IMR-90 (cell line): ENCODE measurements around the gene ZNF408. TPM values are rescaled to one million over a fixed set of nuclear protein-coding genes. Genes with fewer than 3 reads are reported as not detected.

Experiments used
- ATAC-seq: fragments of 200-7000 bp; cut with Tn5 transposase; 2 replicates; pipeline ENCODE4 v1.9.1; 2020; ENCODE audit warnings: low read depth, mild to moderate bottlenecking, moderate library complexity
- BruUV-seq: library from RNA; stranded (reverse); fragments of 400-500 nt; replicated peaks from 2 replicates; lab custom pipeline; 2021; lab: Mats Ljungman, UMichigan
- CTCF ChIA-PET: fragments of 300-600 bp; formaldehyde crosslinking; extraction: SDS; loops from one replicate; lab custom pipeline; 2021; ENCODE audit warnings: antibody characterized with exemption; lab: Yijun Ruan, JAX
- POLR2A ChIA-PET: fragments of 300-600 bp; sonication (Branson Sonifier 250); formaldehyde crosslinking; loops from one replicate; lab custom pipeline; 2022; ENCODE audit warnings: antibody characterized with exemption; ENCODE audit not compliant: unreplicated experiment; lab: Charles Lee
- DNase-seq: peaks from one replicate; pipeline ENCODE4 v3.0.0; 2013
- H2AFZ ChIP-seq: replicated peaks from 2 replicates; pipeline ENCODE3; 2013; ENCODE audit warnings: low read length, mild to moderate bottlenecking; ENCODE audit not compliant: poor library complexity
- H2AK5ac ChIP-seq: 2 replicates; pipeline ENCODE4 v1.6.1; 2013; ENCODE audit warnings: low read depth, low read length, inconsistent platforms
- H2AK9ac ChIP-seq: replicated peaks from 2 replicates; pipeline ENCODE3; 2013; ENCODE audit warnings: mild to moderate bottlenecking, low read depth, low read length, moderate library complexity; ENCODE audit not compliant: poor library complexity
- H2BK120ac ChIP-seq: 2 replicates; pipeline ENCODE4 v1.6.1; 2013; ENCODE audit warnings: low read depth, low read length, inconsistent platforms
- H2BK15ac ChIP-seq: 3 replicates; pipeline ENCODE4 v1.6.1; 2013; ENCODE audit warnings: low read depth, low read length, inconsistent platforms
- H2BK20ac ChIP-seq: 2 replicates; pipeline ENCODE4 v1.6.1; 2013; ENCODE audit warnings: low read depth, mild to moderate bottlenecking, inconsistent platforms, low read length, moderate library complexity
- H2BK5ac ChIP-seq: 2 replicates; pipeline ENCODE4 v1.6.1; 2013; ENCODE audit warnings: mild to moderate bottlenecking, low read depth, low read length, inconsistent platforms; ENCODE audit not compliant: poor library complexity, severe bottlenecking
- H3K14ac ChIP-seq: replicated peaks from 2 replicates; pipeline ENCODE4 v1.6.1; 2013; ENCODE audit warnings: low read depth, low read length, inconsistent platforms
- H3K18ac ChIP-seq: 2 replicates; pipeline ENCODE4 v1.6.1; 2013; ENCODE audit warnings: low read depth, low read length, control low read depth
- H3K23ac ChIP-seq: 2 replicates; pipeline ENCODE4 v1.6.1; 2013; ENCODE audit warnings: low read depth, low read length, inconsistent platforms
- H3K27ac ChIP-seq: 2 replicates; pipeline ENCODE4 v1.5.1; 2013; ENCODE audit warnings: mild to moderate bottlenecking, control low read depth, low read length; ENCODE audit not compliant: insufficient read depth
- H3K27me3 ChIP-seq: 2 replicates; pipeline ENCODE4 v1.6.1; 2013; ENCODE audit warnings: low read length; ENCODE audit not compliant: control insufficient read depth, insufficient read depth
- H3K36me3 ChIP-seq: 2 replicates; pipeline ENCODE4 v1.6.1; 2013; ENCODE audit warnings: low read length, mixed read lengths; ENCODE audit not compliant: control insufficient read depth, insufficient read depth
- H3K4ac ChIP-seq: 2 replicates; pipeline ENCODE4 v1.6.1; 2013; ENCODE audit warnings: low read depth, low read length, inconsistent platforms
- H3K4me1 ChIP-seq: 2 replicates; pipeline ENCODE4 v1.6.1; 2013; ENCODE audit warnings: low read length, mixed read lengths; ENCODE audit not compliant: control insufficient read depth, insufficient read depth
- H3K4me2 ChIP-seq: 2 replicates; pipeline ENCODE4 v1.6.1; 2013; ENCODE audit warnings: low read depth, mild to moderate bottlenecking, control low read depth, low read length, moderate library complexity
- H3K4me3 ChIP-seq: 2 replicates; pipeline ENCODE4 v1.5.1; 2013; ENCODE audit warnings: low read depth, mild to moderate bottlenecking, control low read depth, low read length, moderate library complexity; ENCODE audit not compliant: insufficient read depth
- H3K56ac ChIP-seq: 2 replicates; pipeline ENCODE4 v1.6.1; 2013; ENCODE audit warnings: low read length, inconsistent platforms; ENCODE audit not compliant: insufficient read depth; ENCODE audit errors: extremely low read depth
- H3K79me1 ChIP-seq, 2 experiments: 2 replicates each; pipeline ENCODE4 v1.6.1; 2013; ENCODE audit warnings: low read length in 2 of 2, inconsistent platforms in 1 of 2, low read depth in 1 of 2
- H3K9ac ChIP-seq: 2 replicates; pipeline ENCODE4 v1.6.1; 2013; ENCODE audit warnings: low read depth, low read length, control low read depth
- H3K9me1 ChIP-seq: 2 replicates; pipeline ENCODE4 v1.6.1; 2013; ENCODE audit warnings: low read length, inconsistent platforms; ENCODE audit not compliant: insufficient read depth
- H3K9me3 ChIP-seq: 2 replicates; pipeline ENCODE4 v1.6.1; 2013; ENCODE audit warnings: low read length; ENCODE audit not compliant: control insufficient read depth, insufficient read depth
- H4K20me1 ChIP-seq: 2 replicates; pipeline ENCODE4 v1.6.1; 2013; ENCODE audit warnings: low read length, inconsistent platforms; ENCODE audit not compliant: insufficient read depth
- H4K5ac ChIP-seq: 2 replicates; pipeline ENCODE4 v1.6.1; 2013; ENCODE audit warnings: mild to moderate bottlenecking, low read depth, low read length, control low read depth
- H4K8ac ChIP-seq, 2 experiments: 2 replicates each; pipeline ENCODE4 v1.6.1; 2013; ENCODE audit warnings: low read depth in 2 of 2, low read length in 2 of 2, control low read depth in 1 of 2, inconsistent platforms in 1 of 2
- H4K91ac ChIP-seq: 2 replicates; pipeline ENCODE4 v1.6.1; 2013; ENCODE audit warnings: low read depth, low read length, inconsistent platforms; ENCODE audit not compliant: insufficient read depth
- BHLHE40 ChIP-seq: fragments of 150-350 bp; IDR thresholded peaks from 2 replicates; pipeline ENCODE4 v1.6.1; 2016; ENCODE audit warnings: mild to moderate bottlenecking, low read depth, low read length
- CEBPB ChIP-seq: IDR thresholded peaks from 2 replicates; pipeline ENCODE4 v1.6.1; 2012; ENCODE audit warnings: low read depth, low read length, improper control_type of control experiment
- CHD1 ChIP-seq: IDR thresholded peaks from 2 replicates; pipeline ENCODE4 v1.6.1; 2012; ENCODE audit warnings: low read depth, low read length, improper control_type of control experiment
- CTCF ChIP-seq: conservative IDR thresholded peaks from 2 replicates; pipeline ENCODE4 v1.5.1; 2012; ENCODE audit warnings: mild to moderate bottlenecking, low read depth, low read length, improper control_type of control experiment
- ELK1 ChIP-seq: fragments of 150-350 bp; IDR thresholded peaks from 2 replicates; pipeline ENCODE4 v1.6.1; 2016; ENCODE audit warnings: low read depth, mild to moderate bottlenecking, low read length, moderate library complexity, borderline replicate concordance
- FOS ChIP-seq: fragments of 150-350 bp; IDR thresholded peaks from 2 replicates; pipeline ENCODE4 v1.6.1; 2016; ENCODE audit warnings: low read depth, low read length
- MAFK ChIP-seq: IDR thresholded peaks from 2 replicates; pipeline ENCODE4 v1.6.1; 2012; ENCODE audit warnings: low read depth, low read length, improper control_type of control experiment
- MAZ ChIP-seq: IDR thresholded peaks from 2 replicates; pipeline ENCODE4 v1.6.1; 2012; ENCODE audit warnings: low read depth, mild to moderate bottlenecking, low read length, improper control_type of control experiment, moderate library complexity, borderline replicate concordance
- MXI1 ChIP-seq: IDR thresholded peaks from 2 replicates; pipeline ENCODE4 v1.6.1; 2012; ENCODE audit warnings: low read depth, mild to moderate bottlenecking, low read length, moderate library complexity, borderline replicate concordance
- NFE2L2 ChIP-seq: fragments of 150-350 bp; IDR thresholded peaks from 2 replicates; pipeline ENCODE4 v1.6.1; 2016; ENCODE audit warnings: low read depth, mild to moderate bottlenecking, low read length
- POLR2A ChIP-seq: IDR thresholded peaks from 2 replicates; pipeline ENCODE4 v1.6.1; 2012; ENCODE audit warnings: mild to moderate bottlenecking, low read depth, low read length
- RAD21 ChIP-seq: IDR thresholded peaks from 2 replicates; pipeline ENCODE4 v1.6.1; 2012; ENCODE audit warnings: low read length, improper control_type of control experiment
- RCOR1 ChIP-seq: IDR thresholded peaks from 2 replicates; pipeline ENCODE4 v1.6.1; 2012; ENCODE audit warnings: mild to moderate bottlenecking, low read length, improper control_type of control experiment; ENCODE audit not compliant: insufficient replicate concordance
- RFX5 ChIP-seq: IDR thresholded peaks from 2 replicates; pipeline ENCODE4 v1.8.0; 2012; ENCODE audit warnings: low read depth, mild to moderate bottlenecking, low read length, moderate library complexity
- SMC3 ChIP-seq: fragments of 150-350 bp; IDR thresholded peaks from 2 replicates; pipeline ENCODE4 v1.6.1; 2016; ENCODE audit warnings: low read depth, mild to moderate bottlenecking, antibody characterized with exemption, low read length, moderate library complexity
- USF2 ChIP-seq: fragments of 150-350 bp; IDR thresholded peaks from 2 replicates; pipeline ENCODE4 v1.6.1; 2017; ENCODE audit warnings: mild to moderate bottlenecking, antibody characterized with exemption, low read length, low read depth
- WGBS, 2 experiments: methylation state at CpG; one replicate each; pipeline versions ENCODE4 v1.1.5 to v1.1.7; 2013; ENCODE audit warnings: missing lambda C conversion rate in 2 of 2; ENCODE audit not compliant: insufficient read length in 1 of 2; ENCODE audit errors: extremely low coverage in 2 of 2; 5-methylcytosine and 5-hydroxymethylcytosine counted together
- dilution Hi-C: fragments of 300-500 bp; cut with HindIII; formaldehyde crosslinking; loops from one replicate; pipeline ENCODE4 v1.14.3; 2018; ENCODE audit warnings: low sequenced_read_pairs; ENCODE audit not compliant: unreplicated experiment
- in situ Hi-C: fragments of 300-500 bp; cut with MboI; formaldehyde crosslinking; loops from 3 replicates; pipeline ENCODE4 v1.14.3; 2019; ENCODE audit warnings: low sequenced_read_pairs, inconsistent platforms, mixed read lengths
- intact Hi-C: fragments of 100-400 bp; cut with micrococcal nuclease; formaldehyde crosslinking; loops from 2 replicates; pipeline ENCODE4 v1.10.0; 2022
- polyA plus RNA-seq, 3 experiments: library from polyadenylated mRNA; depleted of rRNA; stranded (reverse); fragments of >200 nt; gene quantifications; 2 replicates each; pipeline ENCODE4 v1.2.3, GENCODE V29; 2012; ENCODE audit warnings: low replicate concordance in 1 of 3
- total RNA-seq: library from RNA; depleted of rRNA; stranded (reverse); fragments of >200 nt; gene quantifications from 2 replicates; pipeline ENCODE4 v1.2.3, GENCODE V29; 2012

The ZNF408 gene
- total and polyA plus RNA-seq, 2 of the 4 experiments (the other 2 are of a cell fraction): 9.5 to 11.1 TPM

- H2BK5ac ChIP-seq: no peak overlapping the region
- DNase-seq (no peak), ATAC-seq (no peak)
- peaks cover 54% of the 10 kb centered on the region for H3K36me3 ChIP-seq
- no peak overlapping the region for H4K5ac ChIP-seq
- no peaks in the 10 kb centered on the region for H3K27me3 ChIP-seq
- H3K4me2 ChIP-seq: no peak overlapping the region
- no peak overlapping the region for H3K27ac ChIP-seq
- no peak overlapping the region for H2AFZ ChIP-seq
- no peak overlapping the region for H3K23ac ChIP-seq
- POLR2A ChIA-PET: no interaction called here
- H2BK20ac ChIP-seq: no peak overlapping the region
- H3K9me1 ChIP-seq: peaks cover 12% of the 10 kb centered on the region; the same call in 1 of the 2 replicates
- intact Hi-C loops (no loop called here), dilution Hi-C loops (no loop called here), in situ Hi-C loops (no loop called here)
- H3K4me3 ChIP-seq: no peak overlapping the region
- no peak overlapping the region for H3K18ac ChIP-seq
- H4K20me1 ChIP-seq: 0 out of 2 replicates have a peak, but pooled peaks cover 12% of the 10 kb centered on the region
- H3K4me1 ChIP-seq: peaks cover 13% of the 10 kb centered on the region
- no peaks in the 10 kb centered on the region for H3K9me3 ChIP-seq
- H2BK120ac ChIP-seq: no peak overlapping the region
- no peak overlapping the region for H4K8ac ChIP-seq
- TF ChIP-seq CHD1: no peak
- no peak for TF ChIP-seq CEBPB
- TF ChIP-seq RCOR1: no peak
- no peak for TF ChIP-seq SMC3
- TF ChIP-seq BHLHE40: no peak
- TF ChIP-seq MAZ: no peak
- no peak for TF ChIP-seq ELK1
- no peak for TF ChIP-seq MAFK
- no peak for TF ChIP-seq RAD21
- TF ChIP-seq NFE2L2: no peak
- no peak for TF ChIP-seq RFX5
- TF ChIP-seq MXI1: no peak
- no peak for TF ChIP-seq USF2
- no peak for TF ChIP-seq FOS
- TF ChIP-seq POLR2A: no peak
- no peak for TF ChIP-seq CTCF
- peaks cover 34 to 65% of the 10 kb centered on the region in 2 experiments for H3K79me1 ChIP-seq
- H2BK15ac ChIP-seq: no peak overlapping the region
- H3K9ac ChIP-seq: no peak overlapping the region
- no peak overlapping the region for H3K4ac ChIP-seq
- no peak overlapping the region for H3K56ac ChIP-seq
- WGBS, 2 experiments: 100% methylated on average over 1 of the region's 7 CpGs; no CpG with 5 or more reads in 1 of the 2 experiments
- H4K91ac ChIP-seq: no peak overlapping the region
- no TSS peak for BruUV-seq
- H2AK5ac ChIP-seq: no peak overlapping the region
- H3K14ac ChIP-seq: no peak overlapping the region
- peak overlapping the region; percentile 55 for H2AK9ac ChIP-seq
- CTCF ChIA-PET: no interaction called here
Measured at GRCh38 chr11:46694607-46695006, 6.2 kb upstream of the ZNF408 start.
